GM19193 (cell line): ENCODE data around the gene HDLBP.

Experiments
- POLR2A ChIP-seq: IDR thresholded peaks from 4 replicates; pipeline ENCODE4 v1.6.1; 2011; ENCODE audit not compliant: insufficient read depth, insufficient read length; ENCODE audit errors: extremely low read depth

The HDLBP gene

DNA sequence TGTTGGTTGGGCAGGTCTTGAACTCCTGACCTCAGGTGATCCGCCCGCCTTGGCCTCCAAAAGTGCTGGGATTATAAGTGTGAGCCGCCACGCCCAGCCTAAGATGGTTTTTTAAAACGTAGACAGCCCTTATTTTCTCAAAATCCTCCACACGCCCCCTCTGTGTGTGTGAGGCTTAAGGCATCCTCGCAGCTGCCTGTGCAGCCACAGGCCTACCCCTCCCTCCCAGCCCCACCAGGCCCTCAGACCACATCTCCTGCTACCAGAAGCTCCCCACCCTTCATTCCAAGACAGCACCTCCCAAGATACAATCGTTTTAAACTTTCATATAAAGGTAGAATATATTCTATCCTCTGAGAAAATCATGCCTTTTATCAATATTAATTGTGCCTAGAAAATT, 122.2 kb downstream of the HDLBP start:
- TF ChIP-seq POLR2A, result no peak

- no peak for TF ChIP-seq POLR2A
Measured at GRCh38 chr2:241191081-241191480, 124.4 kb downstream of the HDLBP start.

DNA sequence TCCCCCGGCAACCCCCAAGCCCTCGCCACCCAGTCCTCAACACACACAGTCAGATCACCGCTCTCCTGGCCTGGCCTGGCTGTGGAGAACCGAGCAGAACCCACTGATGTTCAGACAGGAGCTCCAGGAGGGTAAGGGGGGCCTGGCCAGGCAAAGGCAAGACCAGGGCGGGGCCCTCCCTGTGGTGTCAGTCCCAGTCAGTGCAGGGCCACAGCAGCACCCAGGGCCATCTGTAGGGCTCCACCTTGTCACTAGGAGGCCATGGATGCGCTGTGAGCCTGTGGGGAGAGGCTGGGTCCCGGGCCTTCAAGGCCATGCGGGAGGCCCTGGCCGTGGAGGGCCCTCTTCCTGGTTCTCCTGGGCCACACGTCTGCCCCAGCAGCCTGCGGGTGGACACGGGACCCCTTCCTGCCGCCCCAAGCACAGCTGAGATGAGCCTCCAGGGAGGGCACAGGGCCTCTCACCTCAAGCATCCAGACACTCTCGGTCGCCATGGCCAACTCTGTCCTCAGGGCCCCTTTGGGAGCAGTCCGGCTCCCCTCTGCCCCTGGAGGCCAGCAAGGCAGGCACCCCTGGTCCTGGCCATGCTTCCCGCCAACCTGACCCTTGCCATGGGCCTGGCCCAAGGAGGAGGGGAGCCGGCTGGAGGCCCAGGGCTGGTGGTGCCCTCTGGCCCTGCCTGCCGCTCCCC, 125.0 kb downstream of the HDLBP start:
- no peak for TF ChIP-seq POLR2A

- TF ChIP-seq POLR2A, result no peak
Measured at GRCh38 chr2:241189856-241190201, 125.6 kb downstream of the HDLBP start.

DNA sequence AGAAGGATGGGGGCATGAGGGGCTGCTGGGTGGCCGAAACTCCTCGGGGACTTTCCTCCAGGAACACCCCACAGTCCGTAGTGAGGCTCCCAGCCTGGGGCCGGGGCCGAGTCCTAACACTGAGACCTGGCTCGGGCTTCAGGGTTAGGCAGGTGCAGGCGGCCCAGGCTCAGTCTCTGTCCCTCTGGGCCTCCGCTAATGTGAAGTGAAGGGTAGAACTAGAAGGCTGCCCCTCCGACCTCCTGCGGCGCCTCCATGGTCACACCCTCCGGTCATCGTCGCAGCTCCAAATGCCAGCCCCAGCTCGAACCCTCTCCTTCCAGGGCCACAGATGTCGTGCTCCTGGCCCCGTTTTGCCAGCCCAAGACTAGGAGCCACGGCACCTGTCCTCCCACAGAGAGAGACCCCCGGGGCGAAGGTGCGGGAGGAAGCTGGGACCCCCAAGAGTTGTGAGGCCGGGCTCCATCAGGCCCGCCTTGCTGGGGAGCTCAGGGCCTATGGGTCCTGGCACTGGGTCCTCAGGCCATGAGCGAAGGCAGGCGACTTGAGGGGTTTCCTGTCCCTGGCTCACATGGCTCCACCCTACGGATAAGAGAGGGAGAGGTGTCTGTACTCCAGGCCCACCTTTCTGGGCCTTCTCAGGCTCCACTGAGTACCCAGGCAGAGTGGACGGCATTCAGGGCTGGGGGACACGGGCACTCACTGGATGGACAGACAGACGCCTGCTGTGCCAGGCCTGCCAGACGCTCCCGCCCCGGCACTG, 126.2 kb downstream of the HDLBP start:
- no peak for TF ChIP-seq POLR2A

DNA sequence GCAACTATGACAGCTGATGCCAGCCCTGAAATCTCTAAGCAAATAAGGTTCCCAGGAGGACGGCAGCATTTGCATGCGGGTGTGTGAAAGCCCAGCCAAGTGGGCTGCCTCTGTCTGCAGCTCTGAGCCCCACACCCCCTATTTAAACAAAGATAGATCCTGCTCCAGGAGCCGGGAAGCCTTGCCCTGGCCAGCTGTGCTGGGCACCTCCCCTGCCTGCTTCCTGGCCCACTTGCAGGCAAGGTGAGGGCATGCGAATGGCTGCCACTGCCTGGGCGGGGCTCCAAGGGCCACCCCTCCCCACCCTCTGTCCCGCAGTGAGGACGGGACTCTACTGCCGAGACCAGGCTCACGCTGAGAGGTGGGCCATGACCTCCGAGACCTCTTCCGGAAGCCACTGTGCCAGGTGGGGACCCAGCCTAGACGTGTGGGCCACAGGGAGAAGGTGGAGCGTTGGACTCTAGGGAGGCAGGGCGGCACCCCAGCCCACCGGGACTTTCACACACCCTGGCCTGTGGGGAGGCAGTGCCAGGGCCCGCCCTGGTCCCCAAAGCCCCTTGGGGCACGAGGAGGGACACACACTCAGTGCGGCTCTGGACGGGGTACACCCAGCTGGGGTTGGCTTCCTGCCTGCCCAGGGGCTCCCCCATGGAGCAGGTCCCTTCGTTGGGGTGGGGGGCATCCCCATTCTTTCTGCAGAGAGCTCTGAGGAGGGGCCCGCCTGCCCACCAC, 126.9 kb downstream of the HDLBP start, which contains the start of gene ANO7:
ANO7 (plus strand) TSS at position 317 of the 732 bp plus-strand sequence. CDS start 1,387 bp downstream, outside the sequence.
- TF ChIP-seq POLR2A, result no peak

- no peak for TF ChIP-seq POLR2A
Measured at GRCh38 chr2:241187918-241188234, 127.6 kb downstream of the HDLBP start.

DNA sequence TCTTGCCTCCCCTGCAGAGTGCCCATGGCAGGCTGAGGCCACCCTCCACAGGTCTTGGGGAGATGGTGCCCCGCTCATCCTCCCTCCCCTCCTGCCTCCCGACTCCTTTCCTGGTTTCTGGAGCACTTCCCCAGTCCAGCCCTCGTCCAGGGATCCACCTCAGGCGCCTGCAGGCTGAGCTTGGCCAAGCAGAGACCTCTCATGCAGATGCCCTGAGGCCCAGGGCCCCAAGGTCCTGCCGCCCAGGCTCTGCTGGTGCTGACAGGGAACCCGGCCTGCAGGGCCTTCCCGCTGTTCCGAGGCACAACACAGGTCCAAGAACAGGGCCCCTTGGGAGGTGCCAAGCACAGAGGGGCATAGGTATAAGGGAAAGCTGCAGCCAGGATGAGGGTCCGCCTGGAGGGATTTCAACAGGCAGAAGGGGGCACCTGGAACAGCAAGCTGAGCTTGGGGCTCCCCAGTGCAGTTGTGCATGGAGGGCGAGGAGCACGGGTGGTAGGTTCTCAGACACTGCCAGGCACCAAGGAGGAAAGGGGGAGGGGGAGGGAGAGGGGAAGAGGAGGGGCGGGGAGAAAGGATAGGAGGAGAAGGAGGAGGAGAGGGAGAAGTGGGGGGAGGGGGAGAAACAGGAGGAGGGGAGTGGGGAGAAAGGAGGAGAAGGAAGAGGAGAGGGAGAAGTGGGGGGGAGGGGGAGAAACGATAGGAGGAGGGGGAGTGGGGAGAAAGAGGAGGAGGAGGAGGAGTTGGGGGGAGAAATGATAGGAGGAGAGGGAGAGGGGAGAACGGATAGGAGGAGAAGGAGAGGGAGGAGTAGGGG, 128.2 kb downstream of the HDLBP start:
- TF ChIP-seq POLR2A, result no peak

DNA sequence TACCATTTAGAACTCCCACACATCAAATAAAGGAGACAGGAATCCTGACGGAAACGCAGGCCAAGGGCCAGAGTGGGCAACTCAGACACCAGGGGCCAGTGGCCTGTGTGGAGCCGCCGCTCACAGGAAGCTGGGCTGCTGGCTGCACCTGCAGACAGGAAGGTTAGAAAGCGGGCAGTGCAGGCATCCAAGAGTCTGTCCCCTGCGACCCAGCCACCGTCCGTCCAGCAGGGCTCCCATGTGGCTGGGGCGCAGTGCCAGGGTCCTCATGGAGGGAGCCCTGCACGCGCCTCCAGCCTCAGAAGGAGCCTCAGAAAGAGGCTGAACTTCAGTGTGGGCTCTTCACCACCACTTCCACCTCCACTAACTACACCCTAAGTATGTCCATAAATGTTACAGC, 129.5 kb downstream of the HDLBP start:
- TF ChIP-seq POLR2A, result no peak

DNA sequence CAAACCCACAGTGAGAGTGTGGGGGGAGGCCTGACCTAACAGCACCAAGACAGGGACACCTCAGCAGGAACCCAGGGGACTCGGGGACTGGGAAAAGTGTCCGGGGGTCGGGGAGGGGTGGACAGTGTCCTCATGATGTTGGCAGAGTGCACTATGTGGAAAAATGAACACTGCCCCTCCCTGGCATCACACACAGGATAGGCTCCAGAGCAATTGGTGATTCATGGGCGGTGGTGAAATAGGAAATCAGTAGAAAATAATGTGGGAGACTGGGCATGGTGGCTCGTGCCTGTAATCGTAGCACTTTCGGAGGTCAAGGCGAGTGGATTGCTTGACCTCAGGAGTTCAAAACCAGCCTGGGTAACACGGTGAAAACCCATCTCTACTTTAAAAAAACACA, 130.6 kb downstream of the HDLBP start:
- TF ChIP-seq POLR2A, result no peak

DNA sequence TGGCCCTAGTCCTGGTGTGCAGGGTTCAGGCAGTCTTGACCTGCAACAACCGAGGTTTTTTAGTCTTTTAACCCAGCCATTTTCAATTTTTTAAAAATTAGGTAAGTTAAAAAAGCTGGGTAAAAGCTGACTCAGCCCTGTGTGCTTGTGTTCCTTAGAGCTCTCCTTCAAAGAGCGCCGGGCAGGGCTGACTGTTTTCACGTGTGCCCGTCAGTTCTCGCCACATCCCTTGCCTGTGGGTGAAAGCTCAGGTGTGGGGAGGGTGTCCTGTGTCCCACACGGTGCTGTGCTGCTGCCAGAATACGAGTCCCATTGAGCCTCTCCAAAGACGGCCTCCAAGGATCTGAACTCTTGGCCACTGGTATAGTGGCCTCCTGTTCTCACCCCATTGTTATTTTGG, 132.3 kb downstream of the HDLBP start:
- TF ChIP-seq POLR2A, result no peak

DNA sequence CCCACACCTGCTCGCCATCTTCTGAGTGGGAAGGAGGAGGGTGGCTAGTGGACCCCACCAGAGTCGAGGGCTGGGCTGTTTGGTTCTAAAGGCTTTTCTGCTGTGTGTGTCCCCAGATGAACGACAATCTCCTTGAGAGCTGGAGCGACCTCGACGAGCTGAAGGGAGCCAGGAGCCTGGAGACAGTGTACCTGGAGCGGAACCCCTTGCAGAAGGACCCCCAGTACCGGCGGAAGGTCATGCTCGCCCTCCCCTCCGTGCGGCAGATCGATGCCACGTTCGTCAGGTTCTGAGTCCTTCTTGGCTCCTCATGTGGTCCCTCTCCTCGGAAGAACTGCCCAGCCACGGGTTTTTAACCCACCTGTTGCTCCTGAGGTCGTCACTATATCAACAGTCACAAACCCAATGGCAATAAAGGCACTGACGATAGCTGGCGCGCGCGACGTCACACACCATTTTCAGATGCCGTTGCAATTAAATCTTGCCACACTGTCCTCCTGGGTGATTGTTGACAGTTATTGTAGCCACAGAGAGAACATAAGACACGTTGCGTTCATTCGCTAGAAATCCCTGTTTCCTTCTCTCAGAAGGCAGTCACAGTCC, 132.8 kb downstream of the HDLBP start:
- no peak for TF ChIP-seq POLR2A

DNA sequence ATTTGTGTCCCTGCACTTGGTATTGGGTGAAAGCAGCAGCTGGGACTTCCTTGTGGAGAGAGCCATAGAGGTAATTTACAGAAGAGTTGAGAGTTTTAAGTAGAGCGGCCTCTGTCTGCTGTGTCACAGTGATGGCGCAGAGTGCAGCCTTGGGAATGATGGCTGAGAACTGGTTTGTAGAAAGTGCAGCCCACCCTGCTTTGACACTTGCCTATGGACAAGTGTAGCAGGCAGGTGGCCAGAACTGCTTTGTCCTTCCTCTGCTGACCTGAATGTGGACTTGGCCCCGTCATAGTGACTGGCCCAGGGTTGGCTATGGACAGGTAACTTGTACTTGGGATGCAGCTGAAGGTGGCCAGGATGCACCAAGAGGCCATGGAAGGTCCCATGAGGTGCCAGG, 133.3 kb downstream of the HDLBP start:
- no peak for TF ChIP-seq POLR2A

GRCh38 chr2:241180495-241180894, 135.0 kb downstream of the HDLBP start:
- no peak for TF ChIP-seq POLR2A

- TF ChIP-seq POLR2A, result no peak
Measured at GRCh38 chr2:241179899-241180298, 135.6 kb downstream of the HDLBP start.
